ENCODE results near the gene SVIL.

DNA sequence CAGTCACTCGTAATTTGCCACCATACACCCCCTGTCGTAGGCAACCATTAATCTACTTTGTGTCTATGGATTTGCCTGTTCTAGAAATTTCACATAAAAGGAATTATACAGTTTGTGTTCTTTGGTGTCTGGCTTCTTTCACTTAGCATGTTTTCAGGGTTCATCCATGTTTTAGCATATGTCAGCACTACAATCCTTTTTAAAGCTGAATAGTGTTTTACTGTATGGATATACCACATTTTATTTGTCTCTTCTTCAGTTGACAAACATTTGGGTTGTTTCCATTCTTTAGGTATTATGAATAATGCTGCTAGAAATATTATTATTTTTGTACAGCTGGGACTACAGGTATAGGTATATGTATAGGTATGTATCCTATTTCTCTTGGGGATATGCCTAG, 17.4 kb upstream of the SVIL start:
- TF ChIP-seq, protein P1, sequence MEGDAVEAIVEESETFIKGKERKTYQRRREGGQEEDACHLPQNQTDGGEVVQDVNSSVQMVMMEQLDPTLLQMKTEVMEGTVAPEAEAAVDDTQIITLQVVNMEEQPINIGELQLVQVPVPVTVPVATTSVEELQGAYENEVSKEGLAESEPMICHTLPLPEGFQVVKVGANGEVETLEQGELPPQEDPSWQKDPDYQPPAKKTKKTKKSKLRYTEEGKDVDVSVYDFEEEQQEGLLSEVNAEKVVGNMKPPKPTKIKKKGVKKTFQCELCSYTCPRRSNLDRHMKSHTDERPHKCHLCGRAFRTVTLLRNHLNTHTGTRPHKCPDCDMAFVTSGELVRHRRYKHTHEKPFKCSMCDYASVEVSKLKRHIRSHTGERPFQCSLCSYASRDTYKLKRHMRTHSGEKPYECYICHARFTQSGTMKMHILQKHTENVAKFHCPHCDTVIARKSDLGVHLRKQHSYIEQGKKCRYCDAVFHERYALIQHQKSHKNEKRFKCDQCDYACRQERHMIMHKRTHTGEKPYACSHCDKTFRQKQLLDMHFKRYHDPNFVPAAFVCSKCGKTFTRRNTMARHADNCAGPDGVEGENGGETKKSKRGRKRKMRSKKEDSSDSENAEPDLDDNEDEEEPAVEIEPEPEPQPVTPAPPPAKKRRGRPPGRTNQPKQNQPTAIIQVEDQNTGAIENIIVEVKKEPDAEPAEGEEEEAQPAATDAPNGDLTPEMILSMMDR (conservative IDR thresholded peaks at IDR 0.05), result no peak
- TF ChIP-seq ZFX (IDR thresholded peaks at IDR 0.05), result no peak

All from C4-2B (cell line).